Epithelial cell of proximal tubule (primary cell): Measurements from ENCODE around the gene ATP7B. TPM values are rescaled to one million over a fixed set of nuclear protein-coding genes. Genes with fewer than 3 reads are reported as not detected.

Source experiments
- DNase-seq: peaks from one replicate; pipeline ENCODE4 v3.0.0-alpha.2; 2011; ENCODE audit warnings: low read depth
- H3K4me3 ChIP-seq: 2 replicates; pipeline ENCODE4 v1.5.1; 2011; ENCODE audit warnings: low read depth, mild to moderate bottlenecking, low read length
- CTCF ChIP-seq: conservative IDR thresholded peaks from 2 replicates; pipeline ENCODE4 v1.5.1; 2012; ENCODE audit warnings: low read depth, mild to moderate bottlenecking, low read length
- total RNA-seq: library from RNA; depleted of rRNA; stranded (reverse); fragments of >200 nt; gene quantifications from 2 replicates; pipeline ENCODE4 v1.2.3, GENCODE V29; 2015

Gene ATP7B
- total RNA-seq, 1 donor from 2014 or later: 3.5 TPM

GRCh38 chr13:51946163-51946669, 65.0 kb downstream of the ATP7B start:
- no peak overlapping the region for H3K4me3 ChIP-seq
- TF ChIP-seq CTCF: no peak
- DNase-seq: no peak

- DNase-seq: no peak
- no peak for TF ChIP-seq CTCF
- H3K4me3 ChIP-seq: no peak overlapping the region
Observed at GRCh38 chr13:51945149-51945548, 66.1 kb downstream of the ATP7B start.

DNA sequence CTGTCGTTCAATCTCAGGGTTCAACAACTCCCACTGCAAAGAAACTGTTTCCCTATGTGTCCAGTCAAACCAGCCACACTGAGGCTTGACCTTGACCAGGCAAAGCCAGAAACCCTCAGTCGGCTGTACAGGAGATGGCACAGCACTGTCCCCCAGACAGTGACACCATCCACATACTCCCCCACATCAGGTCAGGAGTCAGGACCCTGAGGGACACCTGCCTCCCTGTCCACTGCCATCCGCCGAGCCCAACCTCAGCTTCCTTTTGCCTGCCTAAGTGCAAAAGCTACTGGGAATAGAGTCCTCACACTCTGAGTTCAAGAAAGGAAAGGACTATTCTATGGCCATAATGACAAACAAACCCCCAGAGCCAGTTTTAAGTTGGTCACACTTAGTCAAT, 66.8 kb downstream of the ATP7B start:
- TF ChIP-seq CTCF: no peak
- no peak for DNase-seq
- no peak overlapping the region for H3K4me3 ChIP-seq

DNA sequence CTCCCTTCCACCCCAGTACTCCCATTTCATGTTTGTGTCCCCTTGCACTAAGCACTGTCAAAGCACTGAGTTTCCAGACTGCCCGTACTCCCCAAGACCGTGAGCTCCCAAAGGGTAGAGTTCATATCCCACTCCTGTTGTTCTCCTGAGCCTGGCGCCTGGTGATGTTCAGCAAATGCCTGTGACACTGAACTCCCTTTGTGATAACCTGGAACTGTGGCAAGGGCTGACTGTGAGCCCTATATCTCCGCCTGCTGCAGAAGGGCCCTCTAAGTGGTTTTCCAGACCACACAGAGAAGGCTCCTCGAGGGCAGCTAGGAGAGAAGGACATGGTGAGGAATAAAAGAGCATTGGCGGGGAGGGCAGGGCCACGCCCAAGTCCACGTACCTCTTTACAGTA, 67.5 kb downstream of the ATP7B start:
- H3K4me3 ChIP-seq: no peak overlapping the region
- DNase-seq: no peak
- TF ChIP-seq CTCF: no peak

GRCh38 chr13:51942189-51942588, 69.1 kb downstream of the ATP7B start:
- no peak for TF ChIP-seq CTCF
- H3K4me3 ChIP-seq: no peak overlapping the region
- DNase-seq: no peak

GRCh38 chr13:51938454-51938853, 72.8 kb downstream of the ATP7B start:
- no peak for TF ChIP-seq CTCF
- no peak overlapping the region for H3K4me3 ChIP-seq
- no peak for DNase-seq
